HG02623 (cell line): ENCODE measurements around the gene MRPL23.

Source experiments
- ATAC-seq: cut with Tn5 transposase; IDR thresholded peaks from one replicate; pipeline ENCODE4 v1.9.1; 2021; ENCODE audit warnings: moderate library complexity; ENCODE audit not compliant: unreplicated experiment

Gene MRPL23

DNA sequence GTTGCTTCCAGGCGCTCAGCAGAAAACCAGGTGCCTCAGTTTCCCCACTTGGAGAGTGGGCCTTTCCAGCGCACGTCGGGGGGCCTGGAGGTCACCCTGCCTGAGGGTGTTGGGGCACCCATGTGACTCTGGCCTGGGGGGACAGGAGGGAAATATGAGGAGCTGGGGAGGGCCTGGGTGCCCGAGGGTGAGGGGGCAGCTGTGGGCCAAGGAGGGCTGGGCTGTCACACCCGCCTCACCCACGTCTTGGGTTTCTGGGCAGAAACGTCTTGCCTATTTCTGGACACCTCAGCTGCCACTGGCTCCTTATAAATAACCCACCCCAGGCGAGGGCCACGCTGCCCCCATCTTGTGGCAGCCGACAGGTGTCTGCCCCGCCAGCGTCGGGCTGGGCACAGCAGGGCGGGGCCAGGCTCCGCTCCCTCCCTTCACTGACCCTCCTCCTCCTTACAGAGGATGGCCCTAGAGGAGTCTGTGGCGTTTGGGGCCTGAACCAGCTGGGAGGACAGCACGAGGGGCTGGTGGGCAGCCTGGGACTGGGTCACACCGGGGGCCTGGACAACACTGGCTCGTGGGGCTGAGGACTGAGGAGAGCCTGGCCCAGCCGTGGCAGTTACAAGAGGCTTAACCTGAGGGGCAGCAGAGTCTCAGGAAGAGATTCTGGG lies 26.1 kb upstream of the MRPL23 start:
- ATAC-seq: no peak

DNA sequence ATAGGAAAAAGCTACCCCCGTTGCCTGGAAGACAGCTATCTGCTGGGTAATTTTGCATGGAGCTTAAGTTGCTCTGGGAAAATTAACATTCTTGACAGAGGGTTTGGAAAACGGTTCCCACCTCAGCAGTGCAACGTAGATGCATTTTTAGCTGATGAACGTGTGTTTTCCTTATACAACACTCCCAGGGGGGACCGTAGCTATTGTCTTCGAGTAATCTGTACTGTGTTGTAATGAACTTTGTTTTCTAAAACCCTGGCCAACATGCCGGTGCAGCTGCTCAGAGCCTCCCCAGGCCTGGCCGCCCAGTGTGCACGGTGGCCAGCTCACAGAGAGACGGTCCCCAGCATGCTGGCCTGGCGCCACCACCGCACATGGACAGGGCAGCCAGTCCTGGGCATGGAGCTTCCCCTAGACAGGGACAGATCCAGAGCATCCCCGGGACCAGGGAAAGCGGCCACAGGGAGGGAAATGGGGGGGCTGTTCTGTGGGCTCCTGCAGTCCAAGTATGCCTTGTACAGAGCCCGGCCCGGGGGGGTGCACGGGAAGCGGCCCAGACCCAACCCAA lies 25.5 kb upstream of the MRPL23 start:
- no peak for ATAC-seq

DNA sequence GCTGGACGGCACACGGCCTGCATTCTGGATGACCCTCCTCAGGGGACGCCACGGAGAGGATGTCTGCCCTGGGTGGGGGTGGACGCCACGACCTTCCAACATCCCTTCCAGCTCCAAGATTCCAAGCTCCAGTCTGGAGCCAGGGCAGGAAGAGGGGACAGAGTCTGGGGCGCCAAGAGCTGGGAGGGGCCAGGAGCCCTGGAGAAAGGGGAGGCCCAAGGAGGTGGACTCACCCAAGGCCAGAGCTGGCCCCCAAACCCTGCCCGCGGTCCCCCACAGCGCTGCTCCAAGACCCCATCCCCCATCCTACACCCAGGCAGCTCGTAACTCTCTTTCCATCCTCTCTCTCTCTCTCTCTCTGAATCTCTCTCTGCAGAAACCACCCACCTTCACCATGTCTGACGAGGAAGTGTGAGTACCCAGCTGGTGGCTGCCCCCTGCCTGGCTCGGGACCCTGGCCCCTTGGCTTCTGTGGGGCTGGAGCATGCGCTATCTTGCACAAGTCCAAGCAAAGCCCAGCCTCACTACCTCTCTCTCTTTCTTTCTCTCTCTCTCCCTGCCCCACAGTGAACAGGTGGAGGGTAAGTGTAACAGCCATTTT lies 24.6 kb upstream of the MRPL23 start:
- no peak for ATAC-seq

DNA sequence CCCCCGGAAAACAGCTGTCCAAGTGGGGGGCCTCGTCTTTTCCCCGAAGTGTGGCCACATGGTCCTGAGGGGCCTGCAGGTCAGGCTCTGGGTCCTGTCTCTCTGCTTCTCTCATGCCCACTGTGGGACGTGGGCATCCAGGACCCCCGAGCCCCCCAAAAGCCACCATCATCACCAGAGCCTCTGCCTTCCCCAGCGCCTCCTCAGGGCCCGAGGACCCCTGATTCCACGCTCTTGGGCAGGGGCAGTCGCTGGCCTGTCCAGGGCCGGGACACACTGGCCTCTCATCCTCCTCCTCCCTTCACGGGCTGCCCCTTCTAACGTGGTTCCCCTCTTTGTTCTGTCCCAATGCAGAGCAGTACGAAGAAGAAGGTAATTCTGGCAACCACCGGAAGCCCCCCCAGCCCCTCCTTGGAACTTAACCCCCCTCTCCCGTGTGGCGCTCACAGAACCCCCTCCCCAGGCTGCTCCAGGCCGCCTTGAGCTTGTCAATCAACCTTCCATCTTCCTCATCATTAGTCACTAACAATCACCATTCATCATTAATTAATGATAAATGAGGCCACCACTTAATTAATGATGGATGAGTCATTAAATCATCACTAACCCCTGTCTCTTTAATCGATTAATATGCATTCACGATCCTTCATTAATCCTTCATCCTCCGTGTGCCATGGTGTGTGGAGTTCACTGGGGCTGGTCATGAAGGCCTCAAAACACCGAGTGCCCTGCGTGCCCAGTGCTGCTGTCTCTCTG lies 23.8 kb upstream of the MRPL23 start:
- ATAC-seq: no peak

DNA sequence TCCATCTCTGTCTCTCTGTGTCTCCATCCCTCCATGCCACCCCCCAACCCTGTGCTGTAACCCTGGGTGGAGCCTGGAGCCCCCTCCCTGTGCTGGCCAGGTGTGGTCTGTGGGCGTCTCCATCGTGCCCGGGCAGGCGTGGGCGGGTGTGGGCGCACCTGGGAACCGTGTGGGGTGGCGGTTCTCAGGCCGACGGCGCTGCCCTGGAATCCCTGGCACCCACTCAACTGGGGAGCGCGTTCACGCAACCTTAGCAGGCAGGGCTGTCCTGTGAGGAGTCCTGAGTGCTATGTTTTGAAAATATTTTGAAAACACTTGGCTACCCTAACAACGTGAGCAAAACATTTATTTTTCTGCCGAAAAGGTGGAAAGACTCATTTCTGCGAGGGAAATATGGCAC lies 23.0 kb upstream of the MRPL23 start:
- ATAC-seq: no peak

DNA sequence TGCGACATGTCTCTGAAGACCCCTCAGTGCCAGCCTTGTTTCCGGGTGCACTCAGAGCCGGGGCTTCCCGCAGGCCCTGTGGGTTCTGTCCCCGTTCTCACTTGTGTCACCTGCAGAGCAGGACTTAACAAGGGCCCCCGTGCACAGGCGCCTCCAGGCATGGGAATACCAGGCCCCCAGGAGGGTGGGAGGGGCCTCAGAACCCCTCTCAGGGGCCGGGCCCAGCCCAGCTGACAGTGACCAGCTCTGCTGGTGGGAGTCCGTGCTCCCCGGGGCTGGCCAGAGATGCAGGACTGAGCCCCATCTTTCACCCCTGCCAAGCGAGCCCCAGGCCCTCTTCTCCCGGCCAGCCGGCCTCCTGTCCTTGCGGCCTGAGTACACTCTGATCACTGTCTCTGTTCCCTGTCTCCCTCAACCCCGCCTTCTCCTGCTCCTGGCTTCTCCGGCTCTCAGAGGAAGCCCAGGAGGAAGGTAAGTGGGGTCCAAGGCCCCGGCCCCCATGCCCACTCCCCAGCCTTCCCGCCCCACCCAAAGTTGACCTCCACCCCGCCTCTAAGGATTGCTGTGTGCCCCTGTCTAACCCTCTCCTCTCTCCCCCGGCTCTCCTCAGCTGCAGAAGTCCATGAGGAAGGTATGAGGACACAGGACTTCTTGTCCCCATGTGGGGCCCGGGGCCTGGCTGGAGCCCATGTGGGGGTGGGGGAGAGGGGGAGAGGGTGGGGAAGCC lies 22.3 kb upstream of the MRPL23 start:
- no peak for ATAC-seq

DNA sequence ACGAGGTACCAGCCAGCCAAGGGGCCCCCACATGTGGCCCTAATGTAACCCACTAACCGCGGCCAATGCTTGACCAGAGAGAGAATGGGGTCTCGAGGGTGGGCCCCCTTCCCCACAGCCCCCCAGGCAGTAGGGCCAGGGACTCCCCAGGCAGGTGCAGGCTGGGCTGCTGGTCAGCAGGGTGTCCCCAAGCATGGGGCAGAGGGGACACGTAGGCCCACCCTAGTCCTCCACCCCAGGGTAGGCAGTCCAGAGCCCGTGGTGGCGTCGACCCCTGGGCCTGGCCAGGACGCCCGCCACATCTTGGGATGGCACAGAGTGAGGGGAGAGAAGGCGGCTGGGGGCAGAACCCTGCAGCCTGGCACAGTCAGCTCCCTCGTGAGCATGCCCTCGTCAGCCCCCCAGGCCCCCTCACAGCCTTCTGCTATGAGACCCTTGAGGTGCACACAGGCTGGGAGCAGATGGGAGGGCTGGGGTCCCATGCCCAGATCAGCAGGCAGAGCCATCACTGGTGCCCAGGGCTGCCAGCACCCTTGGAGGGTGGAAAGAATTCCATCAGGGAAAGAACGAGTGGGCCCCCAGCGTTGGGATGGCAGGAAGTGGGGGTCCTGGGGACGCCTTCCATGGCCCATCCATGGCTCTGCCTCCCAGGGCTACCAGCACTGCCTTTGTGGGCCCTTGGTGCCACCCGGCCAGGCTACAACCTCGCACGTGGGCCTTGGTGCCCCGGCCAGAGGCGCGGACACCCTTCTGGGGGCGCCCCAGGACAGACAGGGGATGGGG lies 21.6 kb upstream of the MRPL23 start:
- no peak for ATAC-seq

DNA sequence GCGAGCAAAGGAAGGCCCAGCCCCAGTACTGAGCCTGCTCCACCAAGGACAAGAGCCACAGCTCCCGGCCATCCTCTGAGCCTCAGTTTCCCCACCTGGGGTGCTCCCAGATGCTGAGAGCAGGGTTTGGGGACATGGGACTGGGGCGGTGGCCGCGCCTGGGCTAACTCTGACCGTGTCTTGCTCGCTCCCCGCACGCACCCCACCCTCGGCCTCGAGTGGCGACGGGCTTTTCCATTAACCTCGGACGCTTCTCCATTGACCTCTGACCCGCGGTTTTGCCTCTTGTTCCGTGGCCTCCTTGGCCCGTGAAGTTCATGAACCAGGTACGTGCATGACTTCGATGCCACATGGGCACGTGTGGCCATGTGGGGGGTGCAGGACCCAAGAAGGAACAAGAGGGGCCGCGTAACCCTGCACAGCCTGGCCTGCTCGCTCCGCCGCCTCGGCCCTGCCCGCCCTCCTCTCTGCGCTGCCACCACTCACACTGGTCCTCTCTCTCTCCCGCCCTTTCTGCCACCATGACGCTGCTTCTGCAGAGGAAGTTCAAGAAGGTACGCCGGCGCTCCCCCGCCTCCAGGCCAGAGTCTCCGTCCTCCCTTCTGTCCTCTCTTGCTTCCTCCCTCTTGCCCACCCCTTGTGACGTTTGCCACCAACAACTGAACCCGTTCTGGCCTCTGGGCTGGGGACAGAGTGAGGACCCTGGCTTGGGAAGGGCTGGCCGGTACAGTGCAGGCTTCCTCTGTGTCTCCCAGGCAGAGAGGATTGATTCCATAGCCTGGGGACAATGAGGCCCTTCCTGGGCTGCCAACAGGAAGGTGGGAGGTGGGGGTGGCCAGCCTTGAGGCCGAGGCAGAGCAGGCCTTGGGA lies 20.7 kb upstream of the MRPL23 start:
- ATAC-seq: no peak

DNA sequence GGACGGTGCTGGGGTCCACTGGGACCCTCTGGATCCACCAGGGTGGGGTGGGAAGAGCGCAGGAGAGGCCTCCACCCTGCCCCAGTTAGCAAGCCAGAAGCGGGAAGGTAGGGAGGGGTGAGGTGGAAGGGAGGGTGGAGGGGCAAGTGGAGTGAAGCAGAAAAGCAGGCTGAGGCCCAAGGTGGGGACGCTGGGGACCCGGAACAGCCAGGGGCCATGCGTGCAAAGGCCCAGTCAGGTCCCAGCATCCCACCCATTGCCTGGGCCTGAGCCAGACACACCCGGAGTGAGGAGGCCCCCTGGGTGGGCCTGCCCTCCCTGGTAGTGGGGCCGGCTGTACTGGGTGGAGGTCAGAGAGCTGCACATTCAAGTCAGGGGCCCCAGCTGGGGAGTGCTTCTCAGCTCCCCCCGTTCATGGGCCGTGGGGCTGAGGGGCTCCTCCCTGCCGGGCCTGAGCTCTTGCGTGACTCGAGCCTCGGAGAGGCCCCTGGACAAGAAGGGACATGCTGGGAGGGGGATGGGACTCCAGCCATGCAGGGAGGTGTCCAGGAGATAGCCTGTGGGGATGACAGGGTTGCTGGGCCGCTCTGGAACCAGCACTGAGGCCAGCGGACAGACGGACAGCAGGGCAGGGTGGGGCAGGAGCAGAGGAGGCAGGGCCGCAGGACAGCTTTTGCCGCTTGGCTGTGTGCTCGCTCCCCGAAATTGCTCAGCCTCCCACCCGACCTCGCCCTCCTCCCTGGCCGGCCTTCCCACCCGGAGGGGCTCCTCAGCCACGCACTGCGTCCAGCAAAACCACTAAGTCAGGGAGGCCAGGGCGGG lies 19.9 kb upstream of the MRPL23 start:
- no peak for ATAC-seq

DNA sequence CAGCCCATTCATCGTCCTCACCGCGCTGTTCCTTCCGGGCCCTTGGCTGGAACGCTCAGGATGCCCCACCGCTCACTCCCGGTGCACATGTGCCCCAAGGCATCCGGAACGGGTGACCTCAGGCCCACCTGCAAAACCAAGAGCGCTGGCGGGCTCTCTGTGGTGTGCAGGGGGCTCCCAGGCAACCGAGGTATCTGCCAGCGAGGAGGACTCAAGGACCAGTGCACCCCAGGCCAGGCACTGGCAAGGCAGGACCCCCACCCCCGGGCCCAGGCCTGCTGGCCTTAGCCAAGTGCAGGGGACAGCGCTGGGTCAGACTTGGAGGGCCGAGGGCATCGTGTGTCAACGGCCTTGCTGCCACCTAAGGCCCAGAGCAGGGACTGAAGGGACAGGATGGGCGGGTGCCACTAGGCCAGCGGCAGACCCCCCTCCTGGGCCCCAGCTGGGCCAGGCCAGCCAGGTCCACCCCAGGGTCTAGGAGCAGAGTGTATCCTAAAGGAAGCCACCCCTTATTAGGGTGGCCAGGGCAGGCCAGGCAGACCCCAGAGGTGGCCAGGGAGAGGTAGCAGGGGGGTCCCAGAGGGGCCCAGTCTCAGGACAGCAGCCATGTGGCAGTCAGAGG lies 19.2 kb upstream of the MRPL23 start:
- ATAC-seq: no peak

DNA sequence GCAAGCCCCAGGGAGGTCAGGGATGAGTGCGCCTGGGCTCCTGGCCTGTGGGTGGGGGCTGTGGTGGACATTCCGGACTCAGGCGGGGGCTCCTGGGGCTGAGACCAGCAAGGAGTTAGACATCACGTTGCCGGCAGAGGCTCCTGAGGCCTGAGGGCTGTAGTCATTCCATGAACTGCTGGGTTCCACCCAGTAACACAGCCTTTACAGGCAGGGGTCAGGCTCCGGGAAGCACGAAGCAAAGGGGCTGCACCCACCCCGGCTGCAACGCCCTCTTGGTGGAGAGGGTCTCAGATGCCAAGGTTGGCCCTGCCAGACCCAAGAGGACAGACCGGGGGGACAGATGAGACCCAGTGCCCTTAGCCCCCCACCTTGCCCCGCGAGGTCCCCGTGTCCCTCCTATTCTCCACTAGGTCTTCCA lies 18.7 kb upstream of the MRPL23 start:
- no peak for ATAC-seq

DNA sequence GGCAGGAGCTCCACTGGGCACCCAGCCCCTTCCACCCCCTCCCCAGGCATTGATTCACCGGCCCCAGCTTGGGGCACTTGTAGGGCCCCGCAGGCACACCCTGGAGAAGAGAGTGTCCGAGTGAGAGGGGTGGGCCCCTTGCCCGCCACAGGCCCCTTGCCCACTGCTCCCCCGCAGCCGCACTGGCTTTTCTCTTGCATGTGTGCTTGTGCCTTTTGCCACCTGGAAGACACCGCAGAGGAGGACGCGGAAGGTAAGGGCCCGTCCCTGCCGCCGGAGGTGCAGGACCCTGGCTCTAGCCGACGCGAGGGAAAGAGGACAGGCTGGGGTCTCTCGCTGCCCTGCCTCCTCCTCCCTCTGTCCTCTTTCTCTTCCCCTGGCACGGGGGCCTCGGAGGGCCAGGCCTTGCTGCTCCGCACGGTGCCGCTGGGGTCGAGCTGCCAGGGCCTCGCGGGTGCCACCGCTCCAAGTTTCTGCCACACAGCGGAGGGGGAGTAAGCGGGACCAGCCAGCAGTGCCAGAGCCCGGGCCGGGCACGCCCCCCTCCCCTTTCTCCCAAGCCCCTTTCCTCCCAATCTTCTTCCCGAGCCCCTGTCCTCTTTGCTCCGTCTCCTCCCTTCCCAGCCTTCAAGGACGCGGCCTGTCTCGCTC lies 18.1 kb upstream of the MRPL23 start:
- no peak for ATAC-seq

DNA sequence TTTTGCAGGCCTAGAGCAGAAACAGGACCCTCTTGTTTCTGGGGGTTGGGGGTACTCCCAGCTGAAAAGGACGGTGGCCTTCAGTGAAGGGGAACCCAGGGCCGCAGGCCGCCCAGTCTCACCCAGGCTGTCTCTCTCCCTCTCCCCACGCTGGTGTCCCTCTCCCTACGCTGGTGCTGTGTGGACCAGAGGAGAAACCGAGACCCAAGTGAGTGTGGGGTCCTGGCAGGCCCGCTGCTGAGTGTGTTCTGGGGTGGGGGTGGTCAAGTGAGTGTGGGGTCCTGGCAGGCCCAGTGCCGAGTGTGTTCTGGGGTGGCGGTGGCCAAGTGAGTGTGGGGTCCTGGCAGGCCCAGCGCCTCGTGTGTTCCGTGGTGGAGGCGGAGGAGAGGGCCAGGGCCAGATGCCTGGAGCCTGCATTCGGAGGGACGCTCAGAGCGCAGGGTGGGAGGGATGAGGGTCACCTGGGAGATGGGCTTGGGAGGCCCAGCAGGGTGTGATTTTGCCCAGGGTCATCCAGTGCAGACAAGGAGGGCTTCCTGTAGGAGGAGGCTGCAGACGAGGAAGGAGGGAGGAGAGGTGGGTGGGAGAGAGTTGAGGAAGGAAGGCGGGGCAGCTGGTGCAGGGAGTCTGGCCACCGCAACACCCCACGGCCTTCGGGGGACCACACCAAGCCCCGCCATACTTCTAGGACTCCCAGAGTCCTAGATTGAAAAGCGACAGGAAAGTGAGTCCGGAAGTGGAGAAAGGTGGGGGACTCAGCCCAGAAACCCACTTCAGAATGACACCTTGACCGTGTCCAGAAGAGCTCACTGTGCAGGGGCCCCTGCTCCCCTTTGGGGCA lies 17.3 kb upstream of the MRPL23 start:
- ATAC-seq: no peak

DNA sequence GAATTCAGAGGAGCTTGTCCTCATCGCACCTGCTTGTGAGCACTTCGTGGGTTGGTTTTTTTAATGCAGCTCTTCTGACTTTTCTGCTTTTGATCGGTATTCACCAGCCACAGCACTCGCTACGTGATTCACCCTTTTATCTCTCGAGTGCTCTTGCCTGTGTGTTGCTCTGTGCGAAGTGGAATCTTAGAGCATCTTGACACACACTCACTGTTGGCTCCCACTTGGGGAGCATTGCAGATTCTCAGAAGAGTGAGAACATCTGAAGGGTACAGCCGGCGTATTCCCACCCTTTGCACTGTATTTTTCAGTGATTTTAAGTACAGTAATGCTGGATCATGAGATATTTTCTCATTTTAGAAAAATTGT lies 16.7 kb upstream of the MRPL23 start:
- no peak for ATAC-seq

DNA sequence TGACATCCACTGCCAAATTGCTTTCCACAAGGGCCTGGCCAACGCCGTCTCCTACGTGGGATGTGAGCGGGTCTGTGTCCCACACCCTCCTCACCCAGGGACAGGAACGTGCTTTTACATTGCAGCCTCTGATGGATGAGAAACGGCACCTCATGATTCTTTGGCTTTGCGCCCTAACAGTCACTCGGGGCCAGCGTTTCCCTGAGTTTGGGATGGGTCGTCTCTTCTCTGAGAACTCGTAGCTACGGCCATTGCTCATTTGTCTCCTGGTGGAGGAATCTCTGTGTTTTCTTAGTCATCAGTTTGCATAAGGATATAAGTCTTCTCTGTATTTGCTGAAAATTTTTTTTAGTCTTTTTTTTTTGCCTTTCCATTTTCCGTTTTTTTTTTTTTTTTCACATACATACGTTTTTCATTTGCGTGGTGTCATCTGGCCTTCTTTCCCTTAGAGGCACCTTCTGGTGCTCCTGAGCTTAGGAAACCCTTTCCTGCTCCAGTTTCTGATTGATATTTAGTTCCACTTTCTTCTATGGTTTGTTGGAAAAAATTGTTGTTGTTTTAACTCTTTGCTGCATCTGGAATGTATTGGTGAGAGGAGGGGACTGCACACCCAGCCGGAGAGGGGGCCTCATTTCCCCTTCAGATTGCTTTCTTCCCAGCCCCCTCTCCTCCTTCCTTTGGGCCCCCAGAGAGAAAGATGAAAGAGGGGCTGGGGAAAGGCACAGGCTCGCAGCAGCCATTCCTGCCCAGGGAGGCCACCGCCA lies 15.6 kb upstream of the MRPL23 start:
- ATAC-seq: no peak

DNA sequence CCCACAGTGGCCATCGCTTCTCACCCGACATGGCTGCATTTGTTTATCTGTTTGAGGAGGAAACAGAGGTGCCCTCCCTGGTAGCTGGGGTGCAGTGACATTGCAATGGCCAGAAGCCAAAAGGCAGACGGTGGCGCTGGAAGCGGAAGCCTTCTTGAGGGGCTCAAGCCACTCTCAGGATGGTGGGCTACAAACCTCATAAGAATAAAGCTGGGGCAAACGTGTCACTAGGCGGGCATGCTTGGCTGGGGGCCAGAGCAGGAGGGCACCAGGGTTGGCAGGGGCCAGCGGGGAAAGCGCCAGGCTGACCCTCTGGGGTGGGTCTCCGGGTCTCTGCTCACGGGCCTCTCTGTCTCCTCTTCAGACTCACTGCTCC lies 15.0 kb upstream of the MRPL23 start:
- ATAC-seq: no peak
